GM18505 (cell line): Measurements from ENCODE around the gene BHLHE40.
"Not testable (repeated sequence)": the region's sequence is repeated elsewhere in the genome, so short reads cannot be mapped to it uniquely, and the experiment has no call there.

ENCODE experiments used
- ATAC-seq: cut with Tn5 transposase; IDR thresholded peaks from one replicate; pipeline ENCODE4 v1.9.1; 2021; ENCODE audit not compliant: unreplicated experiment
- POLR2A ChIP-seq: IDR thresholded peaks from 4 replicates; pipeline ENCODE4 v1.6.1; 2011; ENCODE audit warnings: borderline replicate concordance; ENCODE audit not compliant: insufficient read depth, insufficient read length; ENCODE audit errors: extremely low read depth

Gene BHLHE40

DNA sequence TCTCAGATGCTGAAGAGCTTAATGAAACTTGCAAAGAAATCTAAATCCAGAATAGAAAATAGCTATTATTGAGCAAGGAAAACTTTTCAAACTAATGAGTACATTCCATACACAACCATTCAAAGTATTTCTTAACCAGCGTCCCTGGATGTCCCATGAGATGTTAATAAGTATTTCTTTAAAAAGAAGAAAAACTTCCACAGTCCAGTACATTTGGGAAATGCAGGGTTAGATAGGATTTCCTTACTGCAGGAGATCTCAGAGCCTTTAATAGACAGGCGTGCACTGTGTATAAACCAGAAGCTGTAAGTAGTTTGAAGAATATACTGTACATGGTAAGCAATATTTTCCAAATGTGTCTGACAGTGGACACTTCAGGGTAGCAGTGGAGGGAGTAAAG, 29.6 kb upstream of the BHLHE40 start:
- no peak for ATAC-seq
- no peak for TF ChIP-seq POLR2A

DNA sequence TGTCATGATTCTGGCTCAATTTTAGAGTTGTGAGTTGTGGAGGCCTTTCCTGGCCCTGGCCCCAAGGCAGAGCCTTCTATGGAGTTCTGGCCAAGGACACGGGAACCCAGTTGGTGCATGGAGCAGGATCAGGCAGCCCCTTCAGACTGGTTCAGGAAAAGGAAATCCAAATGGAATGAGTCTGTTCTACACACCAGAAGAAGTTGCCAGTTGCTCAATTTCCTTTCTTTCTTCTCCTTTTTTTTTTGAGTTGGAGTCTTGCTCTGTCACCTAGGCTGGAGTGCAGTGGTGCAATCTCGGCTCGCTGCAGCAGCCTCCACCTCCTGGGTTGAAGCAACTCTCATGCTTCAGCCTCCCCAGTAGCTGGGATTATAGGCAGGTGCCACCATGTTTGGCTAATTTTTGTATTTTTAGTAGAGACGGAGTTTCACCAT, 28.9 kb upstream of the BHLHE40 start:
- TF ChIP-seq POLR2A = no peak
- ATAC-seq = no peak

DNA sequence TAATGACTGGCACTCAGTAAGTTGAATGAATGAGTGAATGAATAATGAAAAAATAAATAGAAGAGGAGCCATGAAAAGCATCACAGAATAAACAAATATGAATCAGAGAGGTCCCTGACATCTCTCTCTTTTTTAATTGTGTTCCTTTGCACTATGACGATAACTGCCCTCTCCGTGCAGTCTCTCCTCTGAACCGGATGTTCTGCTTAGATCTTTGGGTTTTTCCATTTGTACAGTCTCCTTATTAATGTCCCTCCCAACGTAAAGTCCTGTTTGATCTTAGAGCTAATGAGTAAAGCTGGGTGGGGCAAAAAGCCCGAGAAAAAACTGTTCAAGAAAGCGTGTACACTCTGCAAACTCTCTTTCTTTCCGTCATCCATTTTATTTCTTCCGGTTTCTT, 28.3 kb upstream of the BHLHE40 start:
- no peak for TF ChIP-seq POLR2A
- no peak for ATAC-seq

DNA sequence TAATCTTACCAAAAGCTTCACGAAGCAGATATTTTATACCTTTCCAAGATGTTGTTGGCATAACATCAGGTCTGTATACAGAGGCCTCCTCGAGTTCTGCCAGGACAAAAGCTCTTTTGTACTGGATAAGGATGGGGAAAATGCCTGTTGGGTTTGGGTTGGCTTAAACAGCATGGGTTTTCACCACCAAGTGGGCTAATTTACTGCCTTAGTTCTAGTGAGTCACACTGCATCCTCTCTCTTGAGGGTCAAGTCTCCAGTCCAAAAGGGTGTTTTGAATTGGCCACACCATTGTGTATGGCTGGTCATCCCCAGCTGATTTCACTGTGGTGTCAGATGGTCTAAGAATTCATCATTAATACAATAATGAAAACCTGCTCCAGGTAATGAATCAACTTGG, 26.1 kb upstream of the BHLHE40 start:
- TF ChIP-seq POLR2A = no peak
- ATAC-seq = no peak

DNA sequence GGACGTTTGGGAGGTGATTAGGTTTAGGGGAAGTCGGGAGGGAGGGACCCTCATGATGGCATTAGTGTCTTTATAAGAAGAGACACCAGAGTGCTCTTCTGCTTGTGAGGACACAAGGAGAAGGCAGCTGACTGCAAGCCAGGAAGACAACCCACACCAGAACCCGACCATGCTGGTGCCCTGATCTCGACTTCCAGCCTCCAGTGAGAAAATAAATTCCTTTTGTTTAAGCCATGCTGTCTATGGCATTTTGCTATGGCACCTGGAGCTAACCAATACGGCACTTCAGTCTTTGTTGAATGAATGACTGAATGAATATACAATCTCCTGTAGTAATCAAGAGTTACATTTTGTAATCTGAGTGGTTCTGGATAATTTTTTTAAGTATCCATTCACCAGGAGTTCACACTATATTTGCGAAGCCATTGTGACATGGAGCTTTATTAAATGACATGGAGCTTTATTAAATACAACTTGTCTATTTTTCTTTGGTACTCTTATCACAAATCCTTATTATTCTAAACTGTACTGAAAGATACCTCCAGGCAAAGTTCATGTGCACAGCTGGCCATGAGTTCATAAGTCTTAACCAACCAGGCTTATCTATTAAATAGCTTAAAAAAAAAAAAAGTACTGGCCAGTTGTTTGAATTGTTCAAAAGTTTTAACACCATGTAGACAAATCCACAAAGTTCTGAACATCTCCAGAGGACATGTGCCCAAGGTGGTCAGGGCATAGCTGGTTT, 24.8 kb upstream of the BHLHE40 start:
- no peak for ATAC-seq
- TF ChIP-seq POLR2A = no peak

DNA sequence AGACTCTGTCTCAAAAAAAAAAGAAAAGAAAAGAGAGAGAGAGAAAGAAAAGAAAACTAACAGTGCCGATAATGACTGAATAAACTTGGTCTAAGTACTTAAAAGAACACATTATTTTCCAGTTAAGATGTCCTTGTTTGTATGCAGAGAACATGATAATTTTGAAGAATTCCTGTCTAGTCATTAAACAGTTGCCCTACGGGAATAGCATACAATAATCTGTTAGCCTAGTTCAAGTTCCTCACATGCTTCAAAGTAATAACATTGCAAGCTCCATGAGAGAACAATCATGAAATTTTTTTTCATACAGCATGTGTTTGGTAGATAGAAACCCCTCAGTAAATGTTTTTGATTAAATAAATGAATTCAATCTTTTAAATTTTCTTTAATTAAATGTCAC, 23.1 kb upstream of the BHLHE40 start:
- no peak for ATAC-seq

DNA sequence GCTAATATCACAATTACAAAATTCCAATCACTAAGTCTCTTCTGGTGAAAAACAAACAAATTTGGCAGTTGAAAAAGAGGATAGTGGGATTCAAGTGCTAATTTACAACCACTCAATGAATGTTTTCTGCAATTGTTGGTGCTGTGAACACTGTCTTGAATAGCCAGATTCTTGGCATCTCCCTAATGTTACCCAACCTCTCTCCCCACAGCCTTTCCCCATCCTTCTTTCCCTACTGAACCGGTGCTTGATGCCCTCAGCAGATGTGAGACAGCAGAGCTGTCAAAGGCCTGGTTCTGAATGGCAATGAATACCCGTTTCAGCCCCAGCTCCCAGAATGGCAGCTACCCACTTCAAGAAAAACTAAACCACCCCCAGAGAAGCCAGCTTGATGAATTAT, 22.5 kb upstream of the BHLHE40 start:
- no peak for TF ChIP-seq POLR2A
- no peak for ATAC-seq

More for the DNA sequence above, 23.1 kb upstream of the BHLHE40 start:
- TF ChIP-seq POLR2A = no peak

DNA sequence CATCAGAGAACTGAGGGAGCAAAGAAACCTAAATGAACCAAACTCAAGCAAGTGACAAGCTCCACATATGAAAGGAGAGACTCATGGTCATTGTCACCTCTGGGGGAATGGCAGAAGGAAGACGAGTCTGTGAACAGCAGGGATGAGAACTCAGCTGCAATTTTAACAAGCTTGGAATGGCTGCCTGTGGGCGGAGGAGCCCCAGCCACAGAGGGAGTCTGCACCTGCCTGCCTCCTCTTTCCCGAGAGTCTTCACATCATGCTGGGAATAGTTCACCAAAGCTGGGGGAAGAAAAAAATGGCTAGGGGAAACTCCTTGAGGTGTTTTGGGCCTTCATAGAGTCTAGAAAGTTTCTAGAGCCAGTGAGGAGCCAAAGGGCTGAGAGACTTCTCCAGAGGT, 21.3 kb upstream of the BHLHE40 start:
- no peak for ATAC-seq

DNA sequence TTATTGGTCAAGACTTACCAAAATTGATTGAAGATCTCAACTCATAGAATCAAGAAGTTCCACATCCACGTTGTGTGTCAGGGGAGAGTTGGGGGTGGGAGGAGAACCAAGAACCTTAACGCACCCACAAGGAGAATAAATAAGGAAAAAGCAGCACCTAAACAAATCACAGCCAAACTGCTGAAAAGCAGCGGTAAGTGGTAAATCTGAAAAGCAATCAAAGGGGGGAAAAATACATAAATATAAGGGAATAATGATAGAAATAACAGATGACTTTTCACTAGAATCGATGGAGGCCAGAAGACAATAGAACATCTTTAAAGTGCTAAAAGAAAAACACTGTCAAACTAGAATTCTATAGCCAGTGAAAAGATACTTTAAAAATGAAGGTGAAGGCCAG, 20.1 kb upstream of the BHLHE40 start:
- TF ChIP-seq POLR2A = no peak
- no peak for ATAC-seq

More for the DNA sequence above, 21.3 kb upstream of the BHLHE40 start:
- TF ChIP-seq POLR2A = no peak

DNA sequence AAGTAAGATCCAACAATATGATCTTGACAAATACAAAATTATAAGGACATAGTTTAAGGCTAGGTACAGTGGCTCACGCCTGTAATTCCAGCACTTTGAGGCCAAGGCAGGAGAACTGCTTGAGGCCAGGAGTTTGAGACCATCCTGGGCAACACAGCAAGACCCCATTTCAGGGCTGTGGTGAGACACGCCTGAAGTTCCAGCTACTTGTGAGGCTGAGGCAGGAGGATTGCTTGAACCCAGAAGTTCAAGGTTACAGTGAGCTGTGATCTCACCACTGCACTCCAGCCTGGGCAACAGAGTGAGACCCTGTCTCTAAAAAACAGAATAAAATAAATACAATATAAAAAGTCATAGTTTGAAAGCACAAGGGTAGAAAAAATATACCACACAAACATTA, 17.4 kb upstream of the BHLHE40 start:
- not testable (repeated sequence) for ATAC-seq

DNA sequence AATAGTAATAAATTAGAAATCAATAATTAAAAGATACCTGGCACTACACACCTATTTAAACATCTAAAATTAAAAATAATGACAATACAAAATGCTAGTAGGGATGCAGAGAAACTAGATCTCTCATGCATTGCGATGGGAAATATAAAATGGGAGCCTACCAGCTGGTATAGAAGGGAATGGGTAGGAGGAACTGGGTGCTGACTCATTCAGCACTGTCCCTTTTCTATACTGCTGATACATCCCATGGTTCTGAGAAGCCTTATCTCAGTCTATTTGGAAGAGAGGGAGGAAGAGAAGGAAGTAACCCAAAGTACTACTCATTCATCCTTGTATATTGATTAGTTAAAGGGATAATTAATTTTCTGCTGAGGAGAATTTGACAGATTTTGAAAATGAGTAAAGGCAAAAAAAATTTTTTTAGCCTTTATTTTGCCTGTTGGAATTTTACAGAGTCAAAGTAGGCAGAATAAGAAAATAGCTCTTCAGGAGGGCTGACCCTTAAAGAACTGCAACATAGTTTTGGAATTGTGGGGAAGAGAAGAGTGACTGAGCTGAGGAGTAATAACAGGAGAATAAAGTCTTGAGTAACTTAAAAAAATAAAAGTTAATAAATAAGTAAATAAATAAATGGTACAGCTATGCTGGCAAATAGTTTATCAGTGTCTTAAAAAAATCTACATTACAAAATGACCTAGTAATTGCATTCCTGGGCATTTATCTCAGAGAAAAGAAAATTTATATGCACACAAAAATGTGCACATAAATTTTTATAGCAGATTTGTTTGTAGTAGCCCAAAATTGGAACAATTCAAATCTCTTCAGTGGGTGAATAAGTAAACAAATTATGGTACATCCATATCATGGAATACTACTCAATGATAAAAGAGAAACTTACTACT, 15.3 kb upstream of the BHLHE40 start:
- ATAC-seq = no peak
- TF ChIP-seq POLR2A = no peak

DNA sequence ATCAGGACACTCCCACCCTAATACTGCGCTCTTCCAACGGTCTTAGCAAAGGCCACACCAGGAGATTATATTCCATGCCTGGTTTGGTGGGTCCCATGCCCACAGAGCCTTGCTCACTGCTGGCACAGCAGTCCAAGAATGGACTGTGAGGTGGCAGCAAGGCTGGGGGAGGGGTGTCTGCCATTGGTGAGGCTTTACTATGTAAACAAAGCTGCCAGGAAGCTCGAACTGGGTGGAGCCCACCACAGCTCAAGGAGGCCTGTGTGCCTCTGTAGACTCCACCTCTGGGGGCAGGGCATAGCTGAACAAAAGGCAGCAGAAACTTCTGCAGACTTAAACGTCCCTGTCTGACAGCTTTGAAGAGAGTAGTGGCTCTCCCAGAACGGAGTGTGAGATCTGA, 13.2 kb upstream of the BHLHE40 start:
- ATAC-seq = not testable (repeated sequence)

DNA sequence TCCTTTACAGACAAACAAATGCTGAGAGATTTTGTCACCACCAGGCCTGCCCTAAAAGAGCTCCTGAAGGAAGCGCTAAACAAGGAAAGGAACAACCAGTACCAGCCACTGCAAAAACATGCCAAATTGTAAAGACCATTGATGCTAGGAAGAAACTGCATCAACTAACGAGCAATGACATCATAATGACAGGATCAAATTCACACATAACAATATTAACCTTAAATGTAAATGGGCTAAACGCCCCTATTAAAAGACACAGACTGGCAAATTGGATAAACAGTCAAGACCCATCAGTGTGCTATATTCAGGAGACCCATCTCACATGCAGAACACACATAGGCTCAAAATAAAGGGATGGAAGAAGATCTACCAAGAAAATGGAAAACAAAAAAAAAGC, 11.6 kb upstream of the BHLHE40 start:
- ATAC-seq = not testable (repeated sequence)

DNA sequence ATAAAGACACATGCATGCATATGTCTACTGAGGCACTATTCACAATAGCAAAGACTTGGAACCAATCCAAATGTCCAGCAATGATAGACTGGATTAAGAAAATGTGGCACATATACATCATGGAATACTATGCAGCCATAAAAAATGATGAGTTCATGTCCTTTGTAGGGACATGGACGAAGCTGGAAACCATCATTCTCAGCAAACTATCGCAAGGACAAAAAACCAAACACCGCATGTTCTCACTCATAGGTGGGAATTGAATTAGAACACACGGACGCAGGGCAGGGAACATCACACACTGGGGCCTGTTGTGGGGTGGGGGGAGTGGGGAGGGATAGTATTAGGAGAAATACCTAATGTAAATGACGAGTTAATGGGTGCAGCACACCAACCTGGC, 7.8 kb upstream of the BHLHE40 start:
- ATAC-seq = not testable (repeated sequence)
